HG03521 (cell line): Measurements from ENCODE around the gene OR2M7.
"Not testable (repeated sequence)": the region's sequence is repeated elsewhere in the genome, so short reads cannot be mapped to it uniquely, and the experiment has no call there.

ENCODE experiments used
- ATAC-seq: cut with Tn5 transposase; IDR thresholded peaks from one replicate; pipeline ENCODE4 v1.9.1; 2021; ENCODE audit warnings: mild to moderate bottlenecking, moderate library complexity; ENCODE audit not compliant: unreplicated experiment

The OR2M7 gene

DNA sequence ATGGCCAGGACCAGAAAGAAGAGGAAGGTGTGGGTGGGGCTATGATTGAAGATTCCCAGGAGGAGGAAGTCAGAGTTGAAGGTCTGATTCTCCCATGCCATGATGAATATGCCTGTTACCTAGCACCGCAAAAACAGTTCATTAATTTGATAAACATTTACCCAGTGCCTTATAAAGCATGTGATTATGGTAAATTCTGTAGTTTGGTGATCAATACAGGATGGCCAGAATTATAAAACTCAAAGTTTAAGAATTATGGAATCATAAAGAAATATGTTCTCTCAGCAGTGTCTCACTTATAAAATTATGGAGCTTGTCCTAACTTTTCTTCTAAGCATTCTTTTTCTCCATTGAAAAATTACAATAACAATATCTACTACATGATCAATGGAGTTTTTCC lies at the start of gene OR2M7:
Gene OR2M7, minus strand, starts transcription at position 101 of the 400 bp plus-strand sequence. Its CDS starts 0 bp downstream, at position 101.
- ATAC-seq, result no peak

GRCh38 chr1:248373761-248374160 lies 49.4 kb upstream of the OR2M7 start:
- ATAC-seq, result no peak

DNA sequence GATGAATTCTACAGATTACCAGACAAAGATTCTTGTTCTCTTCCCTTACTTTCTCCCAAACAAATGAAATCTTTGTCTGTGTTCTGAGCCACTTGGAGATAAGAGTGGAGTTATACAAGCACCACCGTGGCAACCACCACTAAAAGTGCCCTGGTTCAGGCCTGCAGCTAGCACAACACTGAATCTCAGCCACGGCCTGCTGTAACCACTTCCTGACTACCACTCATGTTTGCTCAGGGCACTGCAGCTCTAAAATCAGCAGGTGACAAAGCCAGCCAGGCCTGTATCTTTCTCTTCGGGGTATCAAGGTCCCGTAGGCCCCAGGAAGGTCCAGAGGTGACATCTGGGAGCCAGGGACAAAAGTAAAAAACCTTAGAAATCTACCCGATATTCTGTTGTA lies 48.0 kb upstream of the OR2M7 start:
- peak; percentile 46 for ATAC-seq

GRCh38 chr1:248366609-248367008 lies 42.2 kb upstream of the OR2M7 start:
- no peak for ATAC-seq

- no peak for ATAC-seq
These were observed 36.9 kb upstream of the OR2M7 start, which contains the start of gene OR2T4 for GRCh38 chr1:248361121-248361715. Gene OR2T4, plus strand, starts transcription at chr1:248361665. Its CDS starts 0 bp downstream, at chr1:248361665.

- ATAC-seq, result no peak
These were observed 35.0 kb upstream of the OR2M7 start for GRCh38 chr1:248359415-248359814.

GRCh38 chr1:248348475-248348874 lies 24.1 kb upstream of the OR2M7 start, which contains the start of gene OR14C36:
Gene OR14C36, plus strand, starts transcription at chr1:248348775. Its CDS starts 0 bp downstream, at chr1:248348775.
- ATAC-seq, result no peak

DNA sequence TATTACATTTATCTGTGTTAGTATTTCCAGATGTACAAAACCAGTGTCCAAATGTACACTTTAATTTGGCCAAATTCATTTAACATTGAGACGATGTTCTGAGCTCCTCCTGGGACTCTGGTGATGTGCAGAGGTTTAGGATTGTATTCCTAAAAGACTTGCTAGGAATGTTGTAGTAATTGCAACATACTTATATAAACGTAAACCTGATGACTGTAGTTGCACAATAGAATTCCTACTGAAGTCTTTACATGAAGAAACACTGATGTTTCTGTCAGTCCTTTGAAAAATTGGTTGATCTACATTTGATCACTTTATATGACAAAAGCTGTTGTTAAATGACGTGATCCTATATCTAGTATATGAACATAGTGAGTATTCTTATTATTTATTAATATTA lies 19.1 kb upstream of the OR2M7 start:
- no peak for ATAC-seq

DNA sequence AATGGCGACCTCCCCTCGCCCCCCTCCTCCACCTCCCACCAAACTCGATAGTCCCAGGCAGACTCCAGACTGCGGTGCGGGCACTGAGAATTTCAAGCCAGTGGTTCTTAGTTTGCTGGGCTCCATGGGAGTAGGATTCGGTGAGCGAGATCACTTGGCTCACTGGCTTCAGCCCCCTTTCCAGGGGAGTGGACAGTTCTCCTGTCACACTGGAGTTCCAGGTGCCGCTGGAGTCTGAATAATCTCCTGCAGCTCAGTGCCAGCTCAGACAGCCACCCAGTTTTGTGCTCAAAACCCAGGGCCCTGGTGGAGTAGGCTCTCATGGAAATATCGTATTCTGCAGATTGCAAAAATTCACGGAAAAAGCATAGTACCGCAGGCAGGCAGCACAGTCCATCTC lies 7.6 kb downstream of the OR2M7 start:
- ATAC-seq, result no peak

GRCh38 chr1:248306740-248307139 lies 17.6 kb downstream of the OR2M7 start:
- not testable (repeated sequence) for ATAC-seq

DNA sequence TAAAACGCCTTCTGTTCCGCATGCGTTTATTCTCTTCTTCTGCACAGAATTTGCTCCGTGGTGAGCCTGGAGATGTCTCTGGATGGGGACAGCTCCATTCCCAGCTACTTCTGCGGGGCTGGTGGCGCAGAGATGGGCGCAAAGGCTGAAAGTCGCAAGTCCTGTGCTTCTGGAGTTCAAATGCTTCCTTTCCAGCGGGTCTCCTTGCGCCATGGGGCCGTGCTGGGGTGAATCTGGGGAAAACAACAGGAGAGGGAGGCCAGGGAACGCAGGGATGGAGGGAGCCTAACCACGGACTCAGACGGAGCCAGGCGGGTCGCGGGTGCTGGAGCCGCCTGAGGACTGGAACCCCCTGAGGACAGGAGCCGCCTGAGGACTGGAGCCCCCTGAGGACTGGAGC lies 18.3 kb downstream of the OR2M7 start:
- ATAC-seq, result no peak

DNA sequence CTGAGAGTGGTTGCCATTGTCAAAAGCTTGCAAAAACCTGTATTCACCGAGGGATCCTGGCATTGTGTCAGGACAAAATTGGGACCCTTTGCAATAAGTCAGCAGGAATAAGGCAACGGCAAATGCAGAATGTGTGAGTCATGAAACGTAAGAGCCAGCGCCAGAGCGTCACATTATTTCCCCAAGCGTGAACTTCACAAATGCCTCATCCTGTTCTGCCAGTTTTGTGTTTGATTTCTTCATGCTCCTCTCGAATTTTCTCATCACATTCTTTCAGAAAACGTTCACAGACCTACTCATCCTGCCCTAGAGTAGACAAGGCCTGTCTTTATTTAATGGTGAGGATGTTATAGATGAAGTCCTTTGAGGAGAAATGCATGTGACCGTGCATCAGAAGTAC lies 18.7 kb downstream of the OR2M7 start:
- ATAC-seq, result not testable (repeated sequence)

GRCh38 chr1:248303324-248303723 lies 21.0 kb downstream of the OR2M7 start, which contains the start of gene OR2T12:
Gene OR2T12, minus strand, starts transcription at chr1:248303424. Its CDS starts 7,846 bp downstream, at chr1:248295578.
- ATAC-seq, result no peak

- ATAC-seq, result no peak
These were observed 36.0 kb downstream of the OR2M7 start for GRCh38 chr1:248288391-248288790.

DNA sequence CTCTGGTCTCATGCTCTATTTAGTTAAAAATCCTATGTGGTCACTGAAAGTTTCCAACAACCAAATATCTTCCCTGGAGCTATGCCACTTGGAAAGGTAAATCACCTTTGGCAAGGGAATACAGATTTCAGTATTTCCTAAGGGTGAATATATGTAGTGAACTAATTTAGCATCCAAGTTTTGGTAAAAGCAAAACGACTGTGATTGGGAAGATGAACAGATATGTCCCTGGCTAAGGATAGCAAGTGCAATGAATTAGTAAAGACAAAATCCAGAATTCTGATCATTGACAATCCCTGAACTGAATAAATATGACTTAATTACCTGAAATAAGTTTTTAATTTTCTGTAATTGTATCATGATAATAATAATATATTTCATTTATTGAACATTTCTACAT lies 46.5 kb downstream of the OR2M7 start, which contains the start of gene OR2T33:
Gene OR2T33, minus strand, starts transcription at position 101 of the 400 bp plus-strand sequence. CDS start 4,162 bp downstream, outside the sequence.
- ATAC-seq, result no peak
